Measurements from ENCODE around the gene EPHA4. TPM values are rescaled to one million over a fixed set of nuclear protein-coding genes. Genes with fewer than 3 reads are reported as not detected.

EPHA4 gene
- total and polyA plus RNA-seq, 2 of the 4 experiments (the other 2 are of a cell fraction) = 36.9 to 132 TPM

DNA sequence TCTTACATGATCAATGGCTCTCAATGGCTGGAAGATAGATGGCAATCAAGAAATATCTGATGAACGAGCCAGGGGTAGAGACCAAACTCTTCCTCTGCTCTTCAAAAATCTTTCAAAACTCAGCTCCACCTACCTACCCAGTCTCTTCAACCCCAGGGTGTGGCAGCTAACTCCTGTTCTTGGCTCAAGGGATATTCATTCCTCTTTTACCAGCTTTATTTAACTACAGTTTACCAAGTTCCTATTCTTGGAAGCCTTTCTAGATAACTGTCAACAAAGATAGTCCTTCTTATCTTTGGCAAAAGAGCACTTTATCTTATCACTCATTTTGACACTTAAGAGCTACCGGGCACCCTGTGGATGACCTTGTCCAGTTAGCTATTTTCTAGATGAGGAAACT lies 36.3 kb downstream of the EPHA4 start:
- no TSS peak for BruUV-seq (replicated peaks)
- H3K9me3 ChIP-seq (ENCODE audit: control insufficient read depth, insufficient read depth, low read length) = no peaks in the 10 kb centered on the region
- H2BK5ac ChIP-seq (ENCODE audit: low read depth, low read length, poor library complexity, severe bottlenecking) = no peak overlapping the region
- intact Hi-C loops (cut with micrococcal nuclease) = no loop called here
- TF ChIP-seq FOS (IDR thresholded peaks at IDR 0.05; ENCODE audit: low read depth, low read length) (no peak), CEBPB (IDR thresholded peaks at IDR 0.05; ENCODE audit: low read depth, low read length) (no peak), BHLHE40 (IDR thresholded peaks at IDR 0.05; ENCODE audit: low read depth, low read length) (no peak), MAZ (IDR thresholded peaks at IDR 0.05; ENCODE audit: borderline replicate concordance, low read depth, low read length) (no peak), RCOR1 (IDR thresholded peaks at IDR 0.05; ENCODE audit: insufficient replicate concordance, low read length) (no peak), SMC3 (IDR thresholded peaks at IDR 0.05; ENCODE audit: low read depth, low read length) (no peak), POLR2A (IDR thresholded peaks at IDR 0.05; ENCODE audit: low read depth, low read length) (no peak), MAFK (IDR thresholded peaks at IDR 0.05; ENCODE audit: low read depth, low read length) (no peak), NFE2L2 (IDR thresholded peaks at IDR 0.05; ENCODE audit: low read depth, low read length) (no peak)
- TF ChIP-seq, protein P1, sequence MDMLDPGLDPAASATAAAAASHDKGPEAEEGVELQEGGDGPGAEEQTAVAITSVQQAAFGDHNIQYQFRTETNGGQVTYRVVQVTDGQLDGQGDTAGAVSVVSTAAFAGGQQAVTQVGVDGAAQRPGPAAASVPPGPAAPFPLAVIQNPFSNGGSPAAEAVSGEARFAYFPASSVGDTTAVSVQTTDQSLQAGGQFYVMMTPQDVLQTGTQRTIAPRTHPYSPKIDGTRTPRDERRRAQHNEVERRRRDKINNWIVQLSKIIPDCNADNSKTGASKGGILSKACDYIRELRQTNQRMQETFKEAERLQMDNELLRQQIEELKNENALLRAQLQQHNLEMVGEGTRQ (IDR thresholded peaks at IDR 0.05; ENCODE audit: low read depth, low read length) = no peak
- TF ChIP-seq, protein P2, sequence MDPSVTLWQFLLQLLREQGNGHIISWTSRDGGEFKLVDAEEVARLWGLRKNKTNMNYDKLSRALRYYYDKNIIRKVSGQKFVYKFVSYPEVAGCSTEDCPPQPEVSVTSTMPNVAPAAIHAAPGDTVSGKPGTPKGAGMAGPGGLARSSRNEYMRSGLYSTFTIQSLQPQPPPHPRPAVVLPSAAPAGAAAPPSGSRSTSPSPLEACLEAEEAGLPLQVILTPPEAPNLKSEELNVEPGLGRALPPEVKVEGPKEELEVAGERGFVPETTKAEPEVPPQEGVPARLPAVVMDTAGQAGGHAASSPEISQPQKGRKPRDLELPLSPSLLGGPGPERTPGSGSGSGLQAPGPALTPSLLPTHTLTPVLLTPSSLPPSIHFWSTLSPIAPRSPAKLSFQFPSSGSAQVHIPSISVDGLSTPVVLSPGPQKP (IDR thresholded peaks at IDR 0.05; ENCODE audit: borderline replicate concordance, low read depth, low read length) = no peak
- TF ChIP-seq, protein P3, sequence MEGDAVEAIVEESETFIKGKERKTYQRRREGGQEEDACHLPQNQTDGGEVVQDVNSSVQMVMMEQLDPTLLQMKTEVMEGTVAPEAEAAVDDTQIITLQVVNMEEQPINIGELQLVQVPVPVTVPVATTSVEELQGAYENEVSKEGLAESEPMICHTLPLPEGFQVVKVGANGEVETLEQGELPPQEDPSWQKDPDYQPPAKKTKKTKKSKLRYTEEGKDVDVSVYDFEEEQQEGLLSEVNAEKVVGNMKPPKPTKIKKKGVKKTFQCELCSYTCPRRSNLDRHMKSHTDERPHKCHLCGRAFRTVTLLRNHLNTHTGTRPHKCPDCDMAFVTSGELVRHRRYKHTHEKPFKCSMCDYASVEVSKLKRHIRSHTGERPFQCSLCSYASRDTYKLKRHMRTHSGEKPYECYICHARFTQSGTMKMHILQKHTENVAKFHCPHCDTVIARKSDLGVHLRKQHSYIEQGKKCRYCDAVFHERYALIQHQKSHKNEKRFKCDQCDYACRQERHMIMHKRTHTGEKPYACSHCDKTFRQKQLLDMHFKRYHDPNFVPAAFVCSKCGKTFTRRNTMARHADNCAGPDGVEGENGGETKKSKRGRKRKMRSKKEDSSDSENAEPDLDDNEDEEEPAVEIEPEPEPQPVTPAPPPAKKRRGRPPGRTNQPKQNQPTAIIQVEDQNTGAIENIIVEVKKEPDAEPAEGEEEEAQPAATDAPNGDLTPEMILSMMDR (conservative IDR thresholded peaks at IDR 0.05; ENCODE audit: low read depth, low read length) = no peak
- no peak overlapping the region for H3K18ac ChIP-seq (ENCODE audit: low read depth, low read length)
- H3K4ac ChIP-seq (ENCODE audit: low read depth, low read length) = no peak overlapping the region
- no peak overlapping the region for H2BK15ac ChIP-seq (ENCODE audit: low read depth, low read length)
- no peaks in the 10 kb centered on the region for H3K27me3 ChIP-seq (ENCODE audit: control insufficient read depth, insufficient read depth, low read length)
- H3K9me1 ChIP-seq (ENCODE audit: insufficient read depth, low read length) = peaks cover under 1% of the 10 kb centered on the region; the same call in 1 of the 2 replicates
- ATAC-seq (ENCODE audit: low read depth) = no peak
- peaks cover under 1% of the 10 kb centered on the region; the same call in 1 of the 2 replicates for H3K4me1 ChIP-seq (ENCODE audit: control insufficient read depth, insufficient read depth, low read length)
- no peak for DNase-seq
- in situ Hi-C loops (cut with MboI; ENCODE audit: low sequenced_read_pairs) = no loop called here
- H3K56ac ChIP-seq (ENCODE audit: extremely low read depth, insufficient read depth, low read length) = no peak overlapping the region
- no peak overlapping the region for H4K91ac ChIP-seq (ENCODE audit: insufficient read depth, low read depth, low read length)
- H3K79me1 ChIP-seq (ENCODE audit: low read depth in 1 of 2, low read length in 2 of 2) = peaks cover 7 to 11% of the 10 kb centered on the region in 2 experiments; a peak in 2 of 4 replicates
- no peak overlapping the region for H2BK120ac ChIP-seq (ENCODE audit: low read depth, low read length)
- no CpG with 5 or more reads among the region's 2 CpGs for WGBS, 2 experiments (ENCODE audit: extremely low coverage in 2 of 2, insufficient read length in 1 of 2)
- no peak overlapping the region for H2BK20ac ChIP-seq (ENCODE audit: low read depth, low read length)
- no peak overlapping the region for H3K27ac ChIP-seq (ENCODE audit: insufficient read depth, low read length)
- H3K14ac ChIP-seq (replicated peaks; ENCODE audit: low read depth, low read length) = no peak overlapping the region
- dilution Hi-C loops (cut with HindIII; ENCODE audit: low sequenced_read_pairs, unreplicated experiment) = no loop called here
- no peak overlapping the region for H3K9ac ChIP-seq (ENCODE audit: low read depth, low read length)
- no peak overlapping the region for H3K4me2 ChIP-seq (ENCODE audit: low read depth, low read length)
- H3K4me3 ChIP-seq (ENCODE audit: insufficient read depth, low read depth, low read length) = no peak overlapping the region
- H2AK5ac ChIP-seq (ENCODE audit: low read depth, low read length) = no peak overlapping the region
- H2AK9ac ChIP-seq (replicated peaks; ENCODE audit: low read depth, low read length, poor library complexity) = no peak overlapping the region
- H3K36me3 ChIP-seq (ENCODE audit: control insufficient read depth, insufficient read depth, low read length) = no peaks in the 10 kb centered on the region
- ChIA-PET POLR2A (ENCODE audit: unreplicated experiment) (no interaction called here), CTCF (no interaction called here)
- H2AFZ ChIP-seq (replicated peaks; ENCODE audit: low read length, poor library complexity) = no peak overlapping the region
- no peaks in the 10 kb centered on the region for H4K20me1 ChIP-seq (ENCODE audit: insufficient read depth, low read length)
- H3K23ac ChIP-seq (ENCODE audit: low read depth, low read length) = no peak overlapping the region
- H4K8ac ChIP-seq (ENCODE audit: low read depth in 2 of 2, low read length in 2 of 2) = no peak overlapping the region
- H4K5ac ChIP-seq (ENCODE audit: low read depth, low read length) = no peak overlapping the region
